Lower leg skin (tissue), 4 donors: ENCODE measurements around the gene CD2AP. TPM values are rescaled to one million over a fixed set of nuclear protein-coding genes. Genes with fewer than 3 reads are reported as not detected.
A peak's percentile ranks its signal among the peaks of the same experiment; 100 is the strongest.

Source experiments
- DNase-seq, 2 donors: peaks; one replicate each; pipeline ENCODE4 v3.0.0-alpha.2; 2019; ENCODE audit warnings: low spot score in 2 of 2
- H3K4me3 ChIP-seq: fragments of 200-600 bp; sonication (generic); 2 replicates; pipeline ENCODE4 v1.5.1; 2017; ENCODE audit warnings: mild to moderate bottlenecking, low read depth; ENCODE audit not compliant: poor library complexity, severe bottlenecking
- CTCF ChIP-seq, 3 donors: fragments of 450-650 bp; IDR thresholded peaks; one replicate each; pipeline ENCODE4 v1.5.1; 2016; ENCODE audit warnings: antibody characterized with exemption in 3 of 3, mild to moderate bottlenecking in 3 of 3, moderate library complexity in 2 of 3
- POLR2A ChIP-seq, 2 donors: fragments of 450-650 bp; IDR thresholded peaks; one replicate each; pipeline ENCODE4 v1.6.1; 2016 to 2017; ENCODE audit warnings: antibody characterized with exemption in 2 of 2, mild to moderate bottlenecking in 1 of 2, moderate library complexity in 1 of 2
- WGBS, 2 donors: methylation state at CpG; one replicate each; pipeline ENCODE4 v1.1.5; 2018; 5-methylcytosine and 5-hydroxymethylcytosine counted together
- intact Hi-C: fragments of 100-400 bp; cut with DNase I; formaldehyde crosslinking; loops from one replicate; pipeline ENCODE4 v1.15.0; 2023; ENCODE audit warnings: low total_unique reads
- total RNA-seq, 4 donors: library from RNA; depleted of rRNA; stranded (reverse); fragments of >200 nt; gene quantifications; one replicate each; pipeline ENCODE4 v1.1.0, GENCODE V29; 2016

Gene CD2AP
- total RNA-seq, 4 donors from 2014 or later: 24.0 to 30.2 (median 26.4) TPM

- intact Hi-C loops: no loop called here
- no peak for DNase-seq
- 83 to 84% methylated on average over 1 of the region's 1 CpG for WGBS, 2 donors
- H3K4me3 ChIP-seq: no peak overlapping the region
- no peak for TF ChIP-seq CTCF (IDR thresholded peaks at IDR 0.05)
- TF ChIP-seq POLR2A (IDR thresholded peaks at IDR 0.05): no peak
Observed at GRCh38 chr6:47473791-47474346, 3.7 kb upstream of the CD2AP start.

- DNase-seq: no peak
- intact Hi-C loops: no loop called here
- 95 to 96% methylated on average over 5 of the region's 5 CpGs for WGBS, 2 donors
- TF ChIP-seq CTCF (IDR thresholded peaks at IDR 0.05) (no peak), POLR2A (IDR thresholded peaks at IDR 0.05) (no peak)
- no peak overlapping the region for H3K4me3 ChIP-seq
Observed at GRCh38 chr6:47475319-47475816, 2.2 kb upstream of the CD2AP start.

- TF ChIP-seq CTCF (IDR thresholded peaks at IDR 0.05) (no peak), POLR2A (IDR thresholded peaks at IDR 0.05) (no peak)
- no peak for DNase-seq
- intact Hi-C loops: no loop called here
- WGBS, 2 donors: 6 to 8% methylated on average over 21 of the region's 21 CpGs
- peak overlapping the region; percentile 53 for H3K4me3 ChIP-seq
Observed at GRCh38 chr6:47476781-47477496, 650 bp upstream of the CD2AP start.

GRCh38 chr6:47478233-47479139 lies 897 bp downstream of the CD2AP start:
- no peak for DNase-seq
- TF ChIP-seq CTCF (IDR thresholded peaks at IDR 0.05) (no peak), POLR2A (IDR thresholded peaks at IDR 0.05) (no peak)
- intact Hi-C loops: no loop called here
- peak overlapping the region; percentile 53 for H3K4me3 ChIP-seq
- 0 to 1% methylated on average over 31 of the region's 31 CpGs for WGBS, 2 donors

GRCh38 chr6:47479140-47479508 lies 1.5 kb downstream of the CD2AP start:
- DNase-seq: no peak
- intact Hi-C loops: no loop called here
- TF ChIP-seq POLR2A (IDR thresholded peaks at IDR 0.05): no peak
- TF ChIP-seq CTCF (IDR thresholded peaks at IDR 0.05): no peak
- H3K4me3 ChIP-seq: no peak overlapping the region
- WGBS, 2 donors: 6 to 7% methylated on average over 5 of the region's 5 CpGs
